ENCODE measurements around the gene LAMA3. TPM values are rescaled to one million over a fixed set of nuclear protein-coding genes. Genes with fewer than 3 reads are reported as not detected.

The LAMA3 gene
- total and polyA plus RNA-seq, 2 donors (not counting 3 experiments of a cell fraction or from before 2014, with no cell fraction given), result 2.6 to 12.3 TPM

DNA sequence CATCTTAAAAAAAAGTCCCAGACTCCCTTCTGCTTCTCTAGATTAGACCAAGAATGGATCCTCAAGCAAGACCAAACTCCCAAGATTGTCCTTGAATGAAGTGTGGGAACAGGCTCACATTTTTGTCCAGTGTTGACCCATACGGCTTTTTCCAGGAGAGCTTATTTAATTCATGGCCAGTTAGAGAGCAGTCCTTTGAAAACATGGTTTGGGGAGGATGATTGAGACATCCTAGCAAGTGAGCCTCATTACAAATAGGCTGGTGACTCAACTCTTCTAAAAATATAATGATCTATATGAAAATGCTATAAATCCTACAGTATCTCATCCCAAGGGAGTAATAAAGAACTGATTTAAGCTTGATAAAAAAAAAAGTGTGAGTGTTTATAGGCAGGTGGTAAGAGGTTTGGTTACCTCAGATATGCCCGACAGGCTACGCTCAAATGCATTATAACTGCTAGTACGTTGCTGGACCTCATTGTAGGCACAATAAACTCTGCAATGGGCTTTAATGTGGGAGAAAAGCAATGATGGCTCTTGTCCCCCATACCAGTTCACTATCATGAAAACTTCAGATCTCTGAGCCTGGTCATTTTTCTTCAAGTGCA, 43.6 kb upstream of the LAMA3 start:
- Histone ChIP-seq H3K4me1 (ENCODE audit: control insufficient read depth, extremely low read depth, insufficient read depth, low read length) (peaks cover 10% of the 10 kb centered on the region), H3K9ac (replicated peaks; ENCODE audit: extremely low read depth, insufficient read depth, low read length) (no peak overlapping the region), H3K27me3 (ENCODE audit: control insufficient read depth in 2 of 2, insufficient read depth in 2 of 2, low read length in 2 of 2) (peaks cover 0 to 17% of the 10 kb centered on the region in 2 experiments), H3K27ac (ENCODE audit: insufficient read depth, low read depth, low read length) (no peak overlapping the region), H2AFZ (ENCODE audit: low read depth, low read length) (no peak overlapping the region), H4K20me1 (replicated peaks; ENCODE audit: control insufficient read depth, extremely low read depth, insufficient read depth, low read length) (no peaks in the 10 kb centered on the region), H3K9me3 (replicated peaks; ENCODE audit: control insufficient read depth, insufficient read depth, low read length) (no peaks in the 10 kb centered on the region), H3K9me1 (replicated peaks; ENCODE audit: control insufficient read depth, extremely low read depth, insufficient read depth, low read length) (no peaks in the 10 kb centered on the region), H3K79me2 (ENCODE audit: control insufficient read depth, insufficient read depth, low read length) (no peaks in the 10 kb centered on the region), H3K36me3 (ENCODE audit: control insufficient read depth in 2 of 2, extremely low read depth in 1 of 2, insufficient read depth in 2 of 2, low read length in 2 of 2) (no peaks in the 10 kb centered on the region), H3K4me2 (ENCODE audit: insufficient read depth, low read length) (no peak overlapping the region), H3K4me3 (replicated peaks in 1 of 3; ENCODE audit: insufficient read depth in 1 of 3, low read depth in 1 of 3, low read length in 3 of 3) (no peak overlapping the region)
- intact Hi-C loops (cut with micrococcal nuclease) (loop anchor here (5.0 kb wide), 1 partner anchor 42 kb away; the partner anchor contains the start of gene LAMA3), dilution Hi-C loops (cut with MboI; ENCODE audit: extremely low pct_ligation_motif_present, low sequenced_read_pairs) (no loop called here)
- no TSS peak for BruUV-seq (replicated peaks)
- no peak for TF ChIP-seq MYC (IDR thresholded peaks at IDR 0.05; ENCODE audit: low read depth, low read length)
- TF ChIP-seq POLR2A (IDR thresholded peaks at IDR 0.05; ENCODE audit: low read depth, low read length), result no peak
- ChIA-PET CTCF (no interaction called here), POLR2A (no interaction called here)
- FAIRE-seq, result no peak
- DNase-seq (ENCODE audit: low read depth, low spot score), result no peak

DNA sequence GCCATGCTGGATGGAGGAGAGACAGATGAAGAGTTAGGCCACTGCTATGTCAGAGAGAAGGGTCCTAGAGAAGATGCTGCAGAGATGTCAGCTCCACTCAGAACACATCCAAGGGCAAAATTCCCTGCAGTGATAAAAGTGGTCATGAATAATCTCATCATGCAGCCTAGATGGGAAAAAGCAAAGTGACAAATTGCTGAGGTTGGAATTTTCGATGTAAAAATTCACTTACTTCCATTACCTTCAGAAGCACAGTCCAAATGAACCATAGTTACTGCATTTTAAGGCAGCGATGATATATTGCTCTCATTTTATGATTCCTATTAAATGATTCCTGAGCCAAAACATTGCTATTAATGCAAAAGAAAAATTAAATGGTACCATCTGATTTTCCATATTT, 43.0 kb upstream of the LAMA3 start:
- no peak overlapping the region for H3K4me3 ChIP-seq (replicated peaks in 1 of 3; ENCODE audit: insufficient read depth in 1 of 3, low read depth in 1 of 3, low read length in 3 of 3)
- no peaks in the 10 kb centered on the region for H3K9me3 ChIP-seq (replicated peaks; ENCODE audit: control insufficient read depth, insufficient read depth, low read length)
- H3K36me3 ChIP-seq (ENCODE audit: control insufficient read depth in 2 of 2, extremely low read depth in 1 of 2, insufficient read depth in 2 of 2, low read length in 2 of 2), result no peaks in the 10 kb centered on the region
- dilution Hi-C loops (cut with MboI; ENCODE audit: extremely low pct_ligation_motif_present, low sequenced_read_pairs), result no loop called here
- peaks cover 10% of the 10 kb centered on the region for H3K4me1 ChIP-seq (ENCODE audit: control insufficient read depth, extremely low read depth, insufficient read depth, low read length)
- H3K9ac ChIP-seq (replicated peaks; ENCODE audit: extremely low read depth, insufficient read depth, low read length), result no peak overlapping the region
- no peak overlapping the region for H2AFZ ChIP-seq (ENCODE audit: low read depth, low read length)
- POLR2A ChIA-PET, result no interaction called here
- H3K27ac ChIP-seq (ENCODE audit: insufficient read depth, low read depth, low read length), result no peak overlapping the region
- no peak for FAIRE-seq
- peaks cover 0 to 17% of the 10 kb centered on the region in 2 experiments for H3K27me3 ChIP-seq (ENCODE audit: control insufficient read depth in 2 of 2, insufficient read depth in 2 of 2, low read length in 2 of 2)
- DNase-seq (ENCODE audit: low read depth, low spot score), result no peak
- no TSS peak for BruUV-seq (replicated peaks)
- intact Hi-C loops (cut with micrococcal nuclease), result loop anchor here (5.0 kb wide), 1 partner anchor 41 kb away; the partner anchor contains the start of gene LAMA3
- H3K4me2 ChIP-seq (ENCODE audit: insufficient read depth, low read length), result no peak overlapping the region
- TF ChIP-seq POLR2A (IDR thresholded peaks at IDR 0.05; ENCODE audit: low read depth, low read length), result no peak
- no peak for TF ChIP-seq FOS (IDR thresholded peaks at IDR 0.05; ENCODE audit: borderline replicate concordance, insufficient read depth, low read length)
- no peak for TF ChIP-seq MAX (IDR thresholded peaks at IDR 0.05; ENCODE audit: insufficient read depth, insufficient read length)
- no peak for TF ChIP-seq POLR2AphosphoS5 (IDR thresholded peaks at IDR 0.05; ENCODE audit: insufficient read depth, low read depth, low read length)
- TF ChIP-seq, protein P1, sequence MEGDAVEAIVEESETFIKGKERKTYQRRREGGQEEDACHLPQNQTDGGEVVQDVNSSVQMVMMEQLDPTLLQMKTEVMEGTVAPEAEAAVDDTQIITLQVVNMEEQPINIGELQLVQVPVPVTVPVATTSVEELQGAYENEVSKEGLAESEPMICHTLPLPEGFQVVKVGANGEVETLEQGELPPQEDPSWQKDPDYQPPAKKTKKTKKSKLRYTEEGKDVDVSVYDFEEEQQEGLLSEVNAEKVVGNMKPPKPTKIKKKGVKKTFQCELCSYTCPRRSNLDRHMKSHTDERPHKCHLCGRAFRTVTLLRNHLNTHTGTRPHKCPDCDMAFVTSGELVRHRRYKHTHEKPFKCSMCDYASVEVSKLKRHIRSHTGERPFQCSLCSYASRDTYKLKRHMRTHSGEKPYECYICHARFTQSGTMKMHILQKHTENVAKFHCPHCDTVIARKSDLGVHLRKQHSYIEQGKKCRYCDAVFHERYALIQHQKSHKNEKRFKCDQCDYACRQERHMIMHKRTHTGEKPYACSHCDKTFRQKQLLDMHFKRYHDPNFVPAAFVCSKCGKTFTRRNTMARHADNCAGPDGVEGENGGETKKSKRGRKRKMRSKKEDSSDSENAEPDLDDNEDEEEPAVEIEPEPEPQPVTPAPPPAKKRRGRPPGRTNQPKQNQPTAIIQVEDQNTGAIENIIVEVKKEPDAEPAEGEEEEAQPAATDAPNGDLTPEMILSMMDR (IDR thresholded peaks at IDR 0.05; ENCODE audit: extremely low read depth in 1 of 2, insufficient read depth in 1 of 2, low read depth in 1 of 2, low read length in 2 of 2), result no peak
- TF ChIP-seq GATA2 (IDR thresholded peaks at IDR 0.05; ENCODE audit: insufficient read depth, insufficient read length, low read depth, low read length), result no peak
- no peak for TF ChIP-seq EZH2 (IDR thresholded peaks at IDR 0.05; ENCODE audit: borderline replicate concordance, low read depth, low read length, severe bottlenecking)
- TF ChIP-seq JUN (IDR thresholded peaks at IDR 0.05; ENCODE audit: borderline replicate concordance, insufficient read depth, insufficient read length, low read depth), result no peak
- no peak for TF ChIP-seq MYC (IDR thresholded peaks at IDR 0.05; ENCODE audit: low read depth, low read length)
- no peaks in the 10 kb centered on the region for H3K79me2 ChIP-seq (ENCODE audit: control insufficient read depth, insufficient read depth, low read length)
- H3K9me1 ChIP-seq (replicated peaks; ENCODE audit: control insufficient read depth, extremely low read depth, insufficient read depth, low read length), result no peaks in the 10 kb centered on the region
- CTCF ChIA-PET, result interaction anchor here (1.7 to 2.2 kb wide), 2 partner anchors 19 to 57 kb away, joined by 4 to 5 read pairs; no protein-coding TSS in a partner anchor
- H4K20me1 ChIP-seq (replicated peaks; ENCODE audit: control insufficient read depth, extremely low read depth, insufficient read depth, low read length), result no peaks in the 10 kb centered on the region

All from endothelial cell of umbilical vein (primary cell).